Measurements from ENCODE around the gene TAX1BP3.

Gene TAX1BP3

GRCh38 chr17:3669085-3669347 is 638 bp upstream of the TAX1BP3 start:
- TF ChIP-seq YY1 (IDR thresholded peaks at IDR 0.05; ENCODE audit: low read depth) (no peak), CEBPB (IDR thresholded peaks at IDR 0.05) (no peak)

- TF ChIP-seq TEAD4 (IDR thresholded peaks at IDR 0.05) (peak; percentile 72), NFIC (IDR thresholded peaks at IDR 0.05) (no peak), EGR1 (IDR thresholded peaks at IDR 0.05) (no peak; the same call in 1 of the 2 replicates), CREB1 (IDR thresholded peaks at IDR 0.05; ENCODE audit: low read depth) (no peak), USF1 (IDR thresholded peaks at IDR 0.05) (peak; percentile 15; the same call in 1 of the 2 replicates), TCF12 (IDR thresholded peaks at IDR 0.05; ENCODE audit: low read depth) (peak; percentile 55; the same call in 1 of the 2 replicates), ZBTB7A (IDR thresholded peaks at IDR 0.05; ENCODE audit: low read depth) (peak; percentile 77), FOXM1 (IDR thresholded peaks at IDR 0.05; ENCODE audit: borderline replicate concordance, low read depth) (no peak), REST (IDR thresholded peaks at IDR 0.05; ENCODE audit: low read depth) (no peak), TAF1 (IDR thresholded peaks at IDR 0.05; ENCODE audit: low read depth) (no peak), EP300 (IDR thresholded peaks at IDR 0.05; ENCODE audit: borderline replicate concordance) (no peak), MAX (IDR thresholded peaks at IDR 0.05) (no peak; the same call in 1 of the 2 replicates), YY1 (IDR thresholded peaks at IDR 0.05; ENCODE audit: low read depth) (no peak), RAD21 (IDR thresholded peaks at IDR 0.05; ENCODE audit: low read depth) (no peak), CEBPB (IDR thresholded peaks at IDR 0.05) (no peak)
Measured at GRCh38 chr17:3667366-3668278, 756 bp downstream of the TAX1BP3 start.

- TF ChIP-seq FOXM1 (IDR thresholded peaks at IDR 0.05; ENCODE audit: borderline replicate concordance, low read depth): no peak
- no peak for TF ChIP-seq NFIC (IDR thresholded peaks at IDR 0.05)
- TF ChIP-seq CREB1 (IDR thresholded peaks at IDR 0.05; ENCODE audit: low read depth): no peak
- no peak for TF ChIP-seq ZBTB7A (IDR thresholded peaks at IDR 0.05; ENCODE audit: low read depth)
- TF ChIP-seq EGR1 (IDR thresholded peaks at IDR 0.05): no peak
- no peak for TF ChIP-seq YY1 (IDR thresholded peaks at IDR 0.05; ENCODE audit: low read depth)
- TF ChIP-seq EP300 (IDR thresholded peaks at IDR 0.05; ENCODE audit: borderline replicate concordance): no peak
- TF ChIP-seq TCF12 (IDR thresholded peaks at IDR 0.05; ENCODE audit: low read depth): no peak
- TF ChIP-seq CEBPB (IDR thresholded peaks at IDR 0.05): no peak
- TF ChIP-seq USF1 (IDR thresholded peaks at IDR 0.05): no peak
- no peak for TF ChIP-seq MAX (IDR thresholded peaks at IDR 0.05)
- no peak for TF ChIP-seq REST (IDR thresholded peaks at IDR 0.05; ENCODE audit: low read depth)
- no peak for TF ChIP-seq TAF1 (IDR thresholded peaks at IDR 0.05; ENCODE audit: low read depth)
Measured at GRCh38 chr17:3666516-3666915, 1.9 kb downstream of the TAX1BP3 start.

GRCh38 chr17:3665834-3666233 is 2.5 kb downstream of the TAX1BP3 start:
- no peak for TF ChIP-seq TEAD4 (IDR thresholded peaks at IDR 0.05)
- TF ChIP-seq FOXM1 (IDR thresholded peaks at IDR 0.05; ENCODE audit: borderline replicate concordance, low read depth): no peak
- TF ChIP-seq YY1 (IDR thresholded peaks at IDR 0.05; ENCODE audit: low read depth): no peak
- TF ChIP-seq ZBTB7A (IDR thresholded peaks at IDR 0.05; ENCODE audit: low read depth): no peak
- TF ChIP-seq RAD21 (IDR thresholded peaks at IDR 0.05; ENCODE audit: low read depth): no peak
- no peak for TF ChIP-seq TAF1 (IDR thresholded peaks at IDR 0.05; ENCODE audit: low read depth)
- TF ChIP-seq CEBPB (IDR thresholded peaks at IDR 0.05): no peak
- no peak for TF ChIP-seq REST (IDR thresholded peaks at IDR 0.05; ENCODE audit: low read depth)
- TF ChIP-seq CREB1 (IDR thresholded peaks at IDR 0.05; ENCODE audit: low read depth): no peak
- no peak for TF ChIP-seq EGR1 (IDR thresholded peaks at IDR 0.05)
- no peak for TF ChIP-seq NFIC (IDR thresholded peaks at IDR 0.05)
- no peak for TF ChIP-seq USF1 (IDR thresholded peaks at IDR 0.05)
- TF ChIP-seq EP300 (IDR thresholded peaks at IDR 0.05; ENCODE audit: borderline replicate concordance): no peak
- TF ChIP-seq MAX (IDR thresholded peaks at IDR 0.05): no peak
- no peak for TF ChIP-seq TCF12 (IDR thresholded peaks at IDR 0.05; ENCODE audit: low read depth)
